CD4-positive, alpha-beta T cell treated with Interleukin-2 at 100 ng/mL for 4 hours (primary cell): ENCODE data around the gene ABO.
"Not testable (repeated sequence)": the region's sequence is repeated elsewhere in the genome, so short reads cannot be mapped to it uniquely, and the experiment has no call there.

ENCODE experiments used
- DNase-seq: peaks from one replicate; pipeline ENCODE4 v3.0.0-alpha.2; 2020; ENCODE audit warnings: low spot score

Gene ABO

DNA sequence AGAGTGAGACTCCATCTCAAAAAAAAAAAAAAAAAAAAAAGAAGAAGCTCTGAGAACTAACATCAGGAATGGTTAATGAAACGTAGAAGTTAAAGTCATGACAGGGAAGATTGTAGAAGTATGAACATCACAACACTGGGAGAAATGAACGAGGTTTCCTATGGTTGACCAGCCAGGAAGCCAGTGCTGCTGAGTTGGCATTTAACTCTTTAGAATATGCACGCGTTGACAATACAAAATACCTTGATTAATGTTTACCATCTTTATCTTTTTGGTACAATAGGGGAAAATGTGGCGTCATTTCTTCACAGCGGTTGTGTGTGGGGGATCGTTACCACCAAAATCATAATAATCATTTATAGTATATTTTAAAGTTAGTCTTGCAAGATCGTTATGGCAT lies 32.0 kb downstream of the ABO start:
- DNase-seq: no peak

DNA sequence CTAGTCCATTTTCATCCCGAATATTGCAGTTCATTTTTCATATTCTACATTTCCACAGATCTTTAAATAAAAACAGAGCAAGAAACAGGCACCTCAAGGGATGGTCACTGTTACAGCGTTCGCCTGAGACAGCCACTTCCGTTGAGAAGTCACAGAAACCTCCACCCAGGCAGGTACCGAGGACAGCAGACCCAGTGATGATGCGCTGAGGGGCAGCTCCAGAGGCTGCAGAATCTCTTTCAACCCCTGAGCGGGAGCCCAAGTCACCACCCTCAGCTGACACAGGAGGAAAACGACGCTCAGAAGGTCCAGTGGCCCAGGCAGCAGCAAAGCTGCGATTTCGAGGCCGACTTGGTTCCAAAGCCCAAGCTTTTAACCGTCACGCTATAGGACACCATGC lies 32.8 kb downstream of the ABO start:
- no peak for DNase-seq

DNA sequence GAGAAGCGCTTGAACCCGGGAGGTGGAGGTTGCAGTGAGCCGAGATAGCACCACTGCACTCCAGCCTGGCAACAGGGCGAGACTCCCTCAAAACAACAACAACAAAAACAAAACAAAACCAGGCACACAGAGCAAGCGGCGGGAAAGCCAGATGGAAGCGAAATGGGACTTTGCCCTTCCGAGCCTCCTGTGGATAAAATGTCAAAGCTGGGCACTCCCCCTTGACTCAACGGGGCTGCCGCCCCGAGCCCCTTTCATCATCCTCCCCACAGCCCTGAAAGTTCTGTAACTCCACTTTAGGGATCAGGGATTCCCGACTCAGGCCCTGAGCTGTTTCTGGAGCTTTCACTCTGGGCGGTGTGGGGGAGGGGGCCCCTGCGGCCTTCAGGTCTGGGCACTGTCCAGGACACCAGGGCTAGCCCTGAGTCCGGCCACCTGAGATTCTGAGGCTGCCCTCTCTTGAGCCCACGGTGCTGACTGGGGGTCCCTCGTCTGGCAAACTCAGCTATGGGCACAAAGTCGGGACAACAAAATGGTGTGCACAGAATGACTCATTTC lies 35.4 kb downstream of the ABO start:
- no peak for DNase-seq

DNA sequence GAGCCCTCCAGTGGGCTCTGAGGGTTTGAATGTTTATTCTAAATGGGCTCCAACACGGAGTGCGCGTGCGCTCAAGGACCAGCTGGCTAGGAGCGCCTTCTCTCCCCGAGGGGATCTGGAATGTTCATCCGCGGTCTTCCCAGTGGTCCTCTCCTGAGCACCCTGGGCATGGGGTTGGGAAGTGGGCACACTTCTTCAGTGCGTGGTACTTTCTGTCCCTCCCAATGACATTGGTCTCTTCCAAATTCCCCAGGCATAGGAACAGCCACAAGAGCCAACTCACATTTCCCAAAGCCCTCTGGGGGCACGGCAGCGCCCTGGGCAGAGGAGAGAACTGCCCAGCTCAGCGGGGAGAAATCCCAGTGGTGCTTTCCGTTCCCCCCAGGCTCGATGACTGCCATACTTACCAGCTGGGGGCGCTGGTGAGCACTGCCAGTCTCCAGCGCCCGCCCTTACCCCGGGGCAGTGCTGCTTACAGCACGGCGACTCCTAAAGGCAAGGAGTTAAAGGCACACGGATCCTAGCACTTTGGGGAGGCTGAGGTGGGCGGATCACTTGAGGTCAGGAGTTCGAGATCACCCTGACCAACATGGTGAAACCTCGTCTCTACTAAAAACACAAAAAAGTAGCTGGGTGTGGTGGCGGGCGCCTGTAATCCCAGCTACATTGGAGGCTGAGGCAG lies 36.0 kb downstream of the ABO start:
- peak; percentile 52 for DNase-seq

DNA sequence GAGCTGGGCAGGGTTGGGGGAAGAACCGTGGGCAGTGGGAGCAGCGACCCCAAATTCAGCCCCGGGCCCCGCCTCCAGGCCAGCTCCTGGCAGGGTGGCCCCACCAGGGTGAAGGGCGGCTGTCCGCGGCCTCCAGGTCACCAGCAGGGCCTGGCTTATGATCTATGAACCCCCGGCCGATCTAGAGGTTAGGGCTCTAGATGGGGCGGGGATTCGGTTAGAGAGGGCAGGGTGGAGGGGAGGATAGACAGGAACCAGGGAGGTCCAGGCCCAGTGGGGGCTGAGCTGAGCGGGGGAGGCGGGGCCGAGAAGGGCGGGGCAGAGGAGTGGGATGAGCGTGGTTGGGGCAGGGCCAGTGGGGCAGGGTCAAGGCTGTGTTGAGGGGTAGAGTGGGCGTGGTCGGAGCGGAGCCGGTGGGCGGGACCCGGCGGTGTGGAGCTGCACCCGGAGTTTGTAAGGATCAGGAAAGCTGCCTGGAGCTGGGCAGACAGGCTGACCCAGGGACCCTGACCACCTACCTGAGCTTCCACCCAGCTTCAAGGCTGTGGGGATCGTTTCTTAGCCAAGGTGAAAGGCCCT lies 36.6 kb downstream of the ABO start:
- peak; percentile 4 for DNase-seq

DNA sequence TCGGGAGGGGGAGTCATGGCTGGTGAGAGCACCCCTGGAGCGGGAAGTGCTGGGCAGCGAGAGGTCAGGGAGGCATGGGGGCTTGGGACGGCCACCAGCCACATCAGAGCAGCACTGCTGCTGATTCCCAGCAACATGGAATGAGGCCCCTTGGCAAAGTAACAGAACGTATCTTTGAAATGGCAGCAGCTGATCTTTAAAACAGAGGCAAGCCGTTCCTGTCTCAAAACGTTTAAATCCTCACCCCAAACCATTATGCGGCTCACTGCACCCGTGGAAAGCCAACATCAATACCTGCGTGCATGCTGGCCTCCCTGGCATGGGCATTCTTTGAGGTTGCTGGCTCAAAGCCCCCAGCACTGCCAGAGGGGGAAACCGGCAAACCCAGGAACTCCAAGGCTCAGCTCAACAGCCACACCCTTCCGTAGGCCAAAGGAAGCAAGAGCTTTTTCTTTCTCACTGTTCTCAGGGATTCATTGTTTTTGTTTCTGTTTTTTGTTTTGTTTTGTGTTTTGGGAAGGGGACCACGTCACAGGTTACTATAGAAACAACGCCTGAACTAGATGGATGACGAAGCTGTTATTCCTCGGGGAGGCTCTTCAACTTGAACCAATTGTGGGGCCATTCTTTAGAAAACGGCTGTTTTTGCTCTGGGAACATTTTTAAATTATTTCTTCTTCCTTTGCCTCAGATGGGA lies 37.8 kb downstream of the ABO start:
- DNase-seq: no peak

DNA sequence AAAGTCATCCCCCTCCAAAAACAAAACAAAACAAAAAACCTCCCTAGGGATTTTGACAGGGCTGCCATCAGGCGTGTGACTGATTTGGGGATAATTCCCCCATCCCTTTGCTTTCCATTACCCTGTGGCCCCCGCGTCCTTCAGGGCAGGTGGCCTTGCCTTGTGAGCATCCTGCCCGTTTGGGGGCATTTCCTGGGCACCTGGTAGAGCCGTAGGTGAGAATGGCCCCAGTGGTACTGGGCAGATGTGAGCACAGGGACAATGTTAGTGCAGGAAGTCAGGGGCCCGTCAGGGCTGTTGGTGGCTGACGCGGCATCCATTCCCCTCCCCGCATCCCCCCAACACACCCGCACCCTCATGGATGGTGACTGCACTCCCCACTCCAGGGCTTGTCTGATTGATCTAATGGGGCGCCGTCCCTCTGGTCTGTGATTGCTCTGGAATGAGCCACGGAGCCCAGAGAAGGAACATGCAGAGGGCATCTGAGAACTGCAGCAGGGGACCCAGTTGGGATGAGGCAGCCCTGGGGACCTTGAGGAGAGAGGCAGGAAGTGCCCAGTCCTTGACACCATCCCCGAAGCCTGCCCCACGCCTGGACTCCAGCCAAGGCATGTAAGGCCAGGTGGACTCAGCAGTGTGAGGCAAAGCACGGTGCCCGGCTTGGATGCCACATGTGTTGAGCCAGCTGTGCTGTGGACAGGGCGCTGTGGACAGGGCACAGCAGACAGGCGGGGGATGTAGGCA lies 38.5 kb downstream of the ABO start:
- DNase-seq: not testable (repeated sequence)

DNA sequence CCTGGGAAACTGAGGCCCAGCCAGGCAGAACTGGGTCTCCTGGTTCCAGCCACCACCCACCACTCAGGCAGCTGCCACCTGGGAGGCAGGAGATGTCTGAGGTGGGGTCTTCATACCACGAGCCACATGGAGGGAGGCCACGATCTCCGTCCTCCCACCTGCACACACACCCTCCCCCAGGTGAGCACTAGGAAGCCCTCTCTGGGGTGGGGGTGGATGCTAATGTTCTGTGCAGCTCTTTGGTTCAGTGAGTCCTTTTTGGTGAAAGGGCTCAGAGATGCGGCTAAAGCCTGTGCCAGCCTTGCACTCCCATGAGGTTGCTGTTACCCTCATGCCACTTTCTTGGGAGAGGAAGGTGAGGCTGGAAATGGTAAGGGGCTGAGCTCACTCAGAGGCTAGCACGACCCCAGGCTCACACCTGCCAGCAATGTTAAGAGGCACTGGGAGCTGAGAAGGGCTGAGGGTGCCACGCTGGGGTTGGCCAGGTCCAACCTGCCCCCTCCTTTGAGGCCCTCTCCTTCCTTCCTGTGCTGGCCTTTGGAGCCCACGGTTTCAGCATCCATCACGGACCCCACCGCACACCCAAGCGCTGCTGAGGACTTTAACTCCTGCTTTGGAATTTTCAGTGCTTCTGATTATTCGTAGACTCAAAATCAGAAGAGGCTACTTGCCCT lies 39.3 kb downstream of the ABO start:
- DNase-seq: no peak

DNA sequence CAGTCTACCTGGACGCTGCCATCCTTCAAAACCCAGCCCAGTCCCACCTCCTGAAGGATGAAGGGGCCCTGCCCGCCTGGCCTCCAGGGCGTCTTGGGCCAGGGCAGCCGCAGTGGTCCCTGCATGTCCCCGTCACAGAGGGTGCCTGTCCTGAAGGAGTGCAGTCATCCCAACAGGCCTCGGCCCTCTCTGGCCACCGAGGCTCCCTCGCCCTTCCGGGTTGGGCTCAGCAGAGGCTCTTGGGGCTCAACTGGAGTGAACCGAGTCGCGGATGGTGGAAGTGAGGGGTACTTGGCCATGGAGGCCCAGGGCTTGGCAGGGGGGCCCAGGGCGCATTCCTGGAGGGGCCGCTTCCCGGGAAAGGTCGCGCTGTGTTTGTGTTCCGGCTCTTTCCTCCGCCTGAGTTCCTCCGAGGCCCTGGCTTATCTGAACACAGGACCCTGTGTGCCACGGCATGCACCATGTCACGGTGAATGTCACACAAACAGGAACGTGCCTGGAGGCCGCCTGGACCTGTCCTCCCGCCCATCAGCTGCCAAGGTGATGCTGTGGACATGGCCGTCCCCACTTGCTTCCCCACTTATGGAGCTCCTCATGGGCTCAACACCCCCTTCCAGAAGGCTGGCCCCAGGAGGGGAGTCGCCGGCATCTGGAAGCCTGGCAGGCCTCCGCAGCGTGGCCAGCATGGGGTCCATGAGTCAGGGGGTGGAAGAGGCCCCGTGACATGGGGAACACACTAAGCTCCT lies 40.3 kb downstream of the ABO start:
- no peak for DNase-seq

DNA sequence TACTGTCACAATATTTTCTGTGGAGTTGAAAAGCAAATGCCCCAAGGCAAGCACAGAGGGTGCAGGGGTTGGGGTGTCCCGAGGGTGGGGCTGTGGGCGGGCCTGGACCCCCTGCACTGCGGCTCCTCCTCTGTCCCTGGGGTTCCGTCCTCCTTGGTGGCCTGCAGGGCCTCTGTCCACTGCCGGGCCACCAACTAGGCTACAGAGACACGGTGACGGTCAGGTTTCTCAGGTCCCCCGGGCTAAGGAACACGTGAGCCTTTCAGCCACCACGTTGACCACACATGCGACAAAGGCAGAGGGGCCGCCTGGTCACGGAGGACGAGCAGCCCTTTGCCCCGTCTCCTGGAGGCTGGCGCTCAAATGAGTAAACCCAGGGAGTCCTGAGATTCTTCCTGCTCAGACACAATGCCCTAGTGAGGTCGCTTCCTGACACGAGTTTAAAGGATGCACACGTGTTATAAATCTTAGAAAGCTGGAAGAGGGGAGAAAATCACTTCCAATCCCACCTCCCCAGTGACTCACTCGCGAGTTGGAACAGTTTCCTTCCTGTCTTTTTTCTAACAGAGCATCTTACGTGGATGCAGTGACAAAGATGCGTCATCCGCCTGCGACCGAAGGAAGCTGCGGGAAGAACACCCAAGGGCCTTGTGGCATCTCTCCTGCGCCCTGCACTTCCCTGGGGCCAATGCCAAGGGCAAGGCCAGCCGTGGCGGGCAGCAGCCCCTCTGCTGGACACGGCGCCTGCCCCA lies 41.1 kb downstream of the ABO start:
- no peak for DNase-seq

DNA sequence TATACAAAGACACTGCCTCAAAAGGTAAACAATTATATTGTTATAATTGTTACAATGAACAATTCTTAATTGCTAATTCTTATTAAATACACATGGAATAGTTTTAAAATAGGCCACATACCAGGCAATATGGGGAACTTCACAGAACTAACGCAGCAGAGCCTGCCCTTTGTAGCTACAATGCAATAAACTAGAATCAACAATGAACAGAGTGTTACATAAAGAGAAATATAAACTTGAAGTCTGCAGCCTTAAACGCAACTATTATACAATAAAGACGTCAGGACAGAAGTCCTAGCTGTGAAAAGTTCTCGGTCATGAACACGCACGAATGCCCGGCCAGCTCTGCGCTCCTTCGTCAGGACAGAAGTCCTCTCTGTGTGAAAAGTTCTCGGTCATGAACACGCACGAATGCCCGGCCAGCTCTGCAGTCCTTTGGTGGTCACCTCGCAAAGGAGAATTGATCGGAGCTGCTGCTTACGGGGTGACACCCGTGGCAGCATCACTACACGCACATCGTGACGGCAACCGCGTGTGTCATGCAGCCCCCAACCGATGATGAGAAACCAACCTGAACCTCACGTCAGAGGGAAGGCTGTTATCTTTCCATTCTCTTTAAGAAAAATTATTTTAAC lies 43.0 kb downstream of the ABO start:
- not testable (repeated sequence) for DNase-seq

DNA sequence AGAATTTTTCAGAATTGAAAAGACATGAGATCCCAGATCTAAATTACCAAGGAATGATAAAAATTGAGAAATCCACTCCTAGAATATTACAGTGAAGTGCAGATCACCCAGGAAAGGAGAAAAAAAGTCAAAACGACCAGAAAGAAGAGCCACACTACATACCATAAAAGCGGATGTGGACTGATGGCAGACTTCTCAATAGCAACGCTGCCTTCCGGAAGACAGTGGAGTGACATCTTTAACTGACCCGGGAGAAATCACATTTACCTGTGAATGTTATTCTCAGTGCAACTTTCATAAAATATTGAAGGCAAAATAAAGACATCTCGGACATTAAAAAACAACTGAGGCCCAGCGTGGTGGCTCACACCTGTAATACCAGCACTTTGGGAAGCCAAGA lies 44.5 kb downstream of the ABO start:
- not testable (repeated sequence) for DNase-seq

DNA sequence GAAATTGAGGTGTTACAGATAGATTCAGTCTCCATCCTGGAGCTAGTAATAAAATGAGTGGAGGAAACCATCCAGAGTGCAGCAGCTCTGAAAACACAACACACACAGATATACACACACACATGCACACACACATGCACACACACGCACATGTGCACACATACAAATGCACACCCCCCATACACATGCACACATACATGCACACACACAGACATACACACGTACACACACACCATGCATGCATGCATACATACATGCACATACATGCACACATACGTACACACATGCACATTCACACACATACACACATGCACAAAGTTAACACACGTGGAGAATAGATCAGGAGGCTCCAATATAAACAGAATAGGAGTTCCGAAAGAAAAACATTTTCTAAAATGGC lies 44.9 kb downstream of the ABO start:
- no peak for DNase-seq

DNA sequence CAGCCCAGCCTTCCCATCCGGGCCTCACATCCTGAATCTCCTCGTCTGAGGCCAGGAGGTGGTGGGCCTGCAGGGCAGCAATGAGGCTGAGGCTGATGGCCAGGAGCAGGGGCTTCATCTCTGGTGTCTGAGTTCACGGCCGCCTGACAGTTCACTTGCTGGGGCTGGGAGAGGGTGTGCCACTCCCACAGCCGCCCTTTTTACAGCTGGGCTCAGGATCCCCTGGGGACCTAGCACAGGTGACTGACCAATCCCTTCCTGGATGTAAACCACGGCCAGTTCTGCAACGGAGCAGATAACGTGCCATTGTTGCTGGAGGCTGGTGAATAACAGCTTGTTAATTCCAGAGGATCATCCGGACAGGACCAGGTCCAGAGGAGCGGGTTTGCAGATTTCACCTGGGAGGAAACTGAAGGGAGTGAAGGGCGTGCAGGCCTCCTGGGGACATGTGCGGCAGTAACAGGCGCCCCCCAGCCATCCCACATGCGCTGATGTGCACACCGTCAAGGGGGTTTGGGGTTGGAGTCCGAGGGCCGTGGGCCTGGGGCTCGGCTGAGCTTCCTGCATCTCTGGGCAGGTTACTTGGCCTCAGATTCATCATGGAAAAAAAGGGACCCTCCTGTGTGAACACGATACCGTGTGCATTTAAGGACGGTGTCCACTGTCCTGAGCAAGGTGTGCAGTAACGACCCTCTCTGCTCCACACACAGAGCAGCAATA lies 46.4 kb downstream of the ABO start:
- not testable (repeated sequence) for DNase-seq

DNA sequence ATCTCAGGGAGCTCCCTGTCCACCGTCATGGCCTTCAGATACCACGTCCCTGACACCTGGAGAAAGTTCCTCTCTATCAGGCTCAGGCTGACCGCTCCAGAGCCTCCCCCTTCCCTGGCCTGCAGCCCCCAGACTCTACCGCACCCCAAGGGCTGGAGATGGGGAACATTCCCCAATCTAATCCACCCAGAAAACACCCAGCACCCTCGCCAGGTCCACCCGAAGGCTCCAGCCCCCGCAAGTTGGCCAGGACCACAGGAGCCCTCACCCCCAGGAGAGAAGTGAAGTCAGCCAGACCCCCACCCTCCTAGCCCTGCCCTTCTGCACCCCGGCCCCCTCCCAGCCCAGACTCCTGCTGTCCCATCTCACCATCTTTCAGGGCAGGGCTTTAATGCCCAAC lies 47.0 kb downstream of the ABO start:
- not testable (repeated sequence) for DNase-seq

DNA sequence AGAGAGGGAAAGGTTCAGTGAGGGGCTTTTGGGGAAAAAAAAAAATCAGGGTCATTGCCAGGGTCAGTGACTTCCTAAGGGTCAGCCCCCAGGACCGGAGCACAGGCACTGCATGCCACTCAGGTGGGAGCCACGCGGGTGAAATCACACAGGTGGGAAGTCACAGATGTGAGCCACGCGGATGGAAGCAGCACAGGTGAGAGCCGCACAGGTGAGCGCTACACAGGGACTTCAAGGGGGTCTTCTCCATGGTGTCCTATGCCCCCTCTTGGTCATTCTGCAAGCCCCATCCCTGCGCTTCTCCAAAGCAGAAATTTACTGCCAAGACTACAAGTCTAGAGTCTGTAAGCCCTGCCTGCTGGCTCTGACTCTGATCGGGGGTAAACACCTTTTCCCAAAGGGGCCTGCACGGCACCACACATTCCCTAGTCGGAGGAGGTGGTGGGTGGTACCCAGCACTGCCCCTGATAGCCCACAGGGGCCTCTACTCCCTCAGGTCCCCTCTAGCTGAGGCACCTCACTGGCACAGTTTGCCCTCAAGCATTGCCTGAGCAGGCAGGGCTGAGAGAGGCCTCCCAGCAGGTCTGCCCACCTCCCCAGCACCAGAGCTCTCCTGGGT lies 47.6 kb downstream of the ABO start:
- no peak for DNase-seq

DNA sequence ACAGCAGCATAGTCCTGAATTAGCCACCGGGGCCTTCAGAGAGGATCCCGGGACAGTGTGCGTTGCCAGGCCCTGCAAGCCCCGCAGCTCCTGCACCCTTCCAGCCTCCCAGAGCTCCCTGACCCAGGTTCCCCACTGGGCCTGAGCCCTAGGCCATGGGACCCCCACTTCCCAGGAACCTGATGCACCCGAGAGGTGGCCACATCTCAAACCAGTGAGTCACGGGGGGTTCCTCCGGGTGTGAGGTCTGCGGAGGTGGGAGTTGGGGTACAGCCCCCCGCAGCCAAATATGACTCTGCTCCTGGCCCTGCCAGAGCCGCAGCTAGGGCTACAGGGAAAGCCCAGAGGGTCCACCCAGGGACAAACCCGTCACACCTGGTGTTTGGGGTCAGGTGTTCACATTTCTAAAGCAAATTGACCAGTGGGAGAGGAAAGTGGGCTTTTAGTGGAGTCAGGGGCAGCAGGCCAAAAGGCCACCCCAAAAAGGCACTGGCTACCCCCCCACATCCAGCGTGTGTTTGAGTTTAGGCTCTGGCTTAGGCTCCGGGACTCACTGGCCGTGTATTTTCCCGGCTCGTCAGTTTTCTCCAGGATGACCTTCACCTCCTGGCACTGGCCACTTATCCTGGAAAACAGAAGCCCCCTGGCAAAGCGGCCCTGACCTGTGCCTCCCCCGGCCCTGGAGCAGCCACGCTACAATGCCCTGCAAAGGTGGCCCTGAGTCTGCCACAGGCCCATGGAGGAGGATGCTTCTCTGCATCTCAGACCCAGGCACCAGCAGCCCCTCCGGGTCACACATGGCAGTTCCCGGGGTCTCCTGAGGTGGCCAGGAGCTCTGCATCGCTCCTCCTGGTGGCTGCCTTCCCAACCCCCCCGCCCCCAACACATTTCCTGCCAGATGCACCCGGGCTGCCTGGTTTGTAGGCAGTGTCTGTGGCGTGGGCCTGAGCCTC lies 48.5 kb downstream of the ABO start:
- no peak for DNase-seq
